Kidney epithelial cell (primary cell): ENCODE measurements around the gene OSCAR. TPM values are rescaled to one million over a fixed set of nuclear protein-coding genes. Genes with fewer than 3 reads are reported as not detected.

Source experiments
- DNase-seq: peaks from one replicate; pipeline ENCODE4 v3.0.0-alpha.2; 2010; ENCODE audit warnings: low read depth
- H3K27me3 ChIP-seq: 2 replicates; pipeline ENCODE4 v1.6.0; 2011; ENCODE audit warnings: low read length; ENCODE audit not compliant: control insufficient read depth, insufficient read depth
- H3K36me3 ChIP-seq: 2 replicates; pipeline ENCODE4 v1.5.1; 2011; ENCODE audit warnings: low read length; ENCODE audit not compliant: control insufficient read depth, insufficient read depth
- H3K4me3 ChIP-seq: 2 replicates; pipeline ENCODE4 v1.5.1; 2011; ENCODE audit warnings: low read depth, mild to moderate bottlenecking, control low read depth, low read length
- total RNA-seq: library from RNA; depleted of rRNA; stranded (reverse); fragments of >200 nt; gene quantifications from 2 replicates; pipeline ENCODE4 v1.2.3, GENCODE V29; 2015
- TF ChIP-seq, protein P1 (sequence below): IDR thresholded peaks from 2 replicates; pipeline ENCODE4 v1.5.1; 2011; ENCODE audit warnings: mild to moderate bottlenecking, moderate library complexity, low read length, control low read depth, inconsistent platforms; ENCODE audit not compliant: insufficient read depth, poor library complexity, severe bottlenecking

The OSCAR gene
- total RNA-seq, 1 donor from 2014 or later, result 22.9 TPM

DNA sequence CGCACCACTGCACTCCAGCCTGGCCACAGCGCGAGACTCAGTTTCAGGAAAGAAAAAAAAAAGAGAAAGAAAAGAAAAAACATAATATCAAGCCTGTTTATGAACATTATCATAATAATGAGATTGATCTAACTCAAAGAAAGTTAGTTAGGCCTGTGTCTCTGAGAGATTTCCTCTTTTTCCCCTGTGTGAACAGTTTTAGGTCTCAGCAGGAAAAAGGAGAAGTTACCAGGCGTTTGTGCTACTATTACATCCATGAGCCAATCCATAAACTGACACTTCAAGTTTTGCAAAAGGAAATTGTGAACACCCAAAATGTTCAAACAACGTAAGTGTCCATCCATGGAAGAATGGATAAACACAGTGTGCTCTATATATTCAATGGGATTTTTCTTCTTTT lies 23.3 kb downstream of the OSCAR start:
- TF ChIP-seq, protein P1, sequence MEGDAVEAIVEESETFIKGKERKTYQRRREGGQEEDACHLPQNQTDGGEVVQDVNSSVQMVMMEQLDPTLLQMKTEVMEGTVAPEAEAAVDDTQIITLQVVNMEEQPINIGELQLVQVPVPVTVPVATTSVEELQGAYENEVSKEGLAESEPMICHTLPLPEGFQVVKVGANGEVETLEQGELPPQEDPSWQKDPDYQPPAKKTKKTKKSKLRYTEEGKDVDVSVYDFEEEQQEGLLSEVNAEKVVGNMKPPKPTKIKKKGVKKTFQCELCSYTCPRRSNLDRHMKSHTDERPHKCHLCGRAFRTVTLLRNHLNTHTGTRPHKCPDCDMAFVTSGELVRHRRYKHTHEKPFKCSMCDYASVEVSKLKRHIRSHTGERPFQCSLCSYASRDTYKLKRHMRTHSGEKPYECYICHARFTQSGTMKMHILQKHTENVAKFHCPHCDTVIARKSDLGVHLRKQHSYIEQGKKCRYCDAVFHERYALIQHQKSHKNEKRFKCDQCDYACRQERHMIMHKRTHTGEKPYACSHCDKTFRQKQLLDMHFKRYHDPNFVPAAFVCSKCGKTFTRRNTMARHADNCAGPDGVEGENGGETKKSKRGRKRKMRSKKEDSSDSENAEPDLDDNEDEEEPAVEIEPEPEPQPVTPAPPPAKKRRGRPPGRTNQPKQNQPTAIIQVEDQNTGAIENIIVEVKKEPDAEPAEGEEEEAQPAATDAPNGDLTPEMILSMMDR, result no peak
- Histone ChIP-seq H3K4me3 (no peak overlapping the region), H3K36me3 (no peaks in the 10 kb centered on the region), H3K27me3 (no peaks in the 10 kb centered on the region)
- no peak for DNase-seq

DNA sequence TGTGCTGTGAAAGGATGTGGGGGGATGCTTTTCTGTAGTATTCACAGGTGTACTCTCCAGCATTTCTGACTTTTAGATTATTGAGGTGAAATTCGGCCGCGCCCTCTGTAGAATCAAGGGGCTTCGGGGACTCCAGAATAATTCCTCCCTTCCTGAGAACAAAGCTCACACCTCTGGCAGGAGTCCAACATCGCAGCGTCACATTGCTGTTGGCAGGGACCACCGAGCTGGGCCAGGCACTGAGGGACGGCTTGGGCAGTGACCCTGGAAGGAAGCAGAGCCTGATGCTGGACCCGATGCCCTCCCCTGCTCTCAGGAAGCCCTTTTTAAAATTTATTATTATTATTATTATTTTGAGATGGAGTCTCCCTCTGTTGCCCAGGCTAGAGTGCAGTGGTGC lies 25.8 kb downstream of the OSCAR start:
- Histone ChIP-seq H3K27me3 (no peaks in the 10 kb centered on the region), H3K36me3 (no peaks in the 10 kb centered on the region), H3K4me3 (no peak overlapping the region)
- DNase-seq, result no peak
- TF ChIP-seq, protein P1, result no peak

DNA sequence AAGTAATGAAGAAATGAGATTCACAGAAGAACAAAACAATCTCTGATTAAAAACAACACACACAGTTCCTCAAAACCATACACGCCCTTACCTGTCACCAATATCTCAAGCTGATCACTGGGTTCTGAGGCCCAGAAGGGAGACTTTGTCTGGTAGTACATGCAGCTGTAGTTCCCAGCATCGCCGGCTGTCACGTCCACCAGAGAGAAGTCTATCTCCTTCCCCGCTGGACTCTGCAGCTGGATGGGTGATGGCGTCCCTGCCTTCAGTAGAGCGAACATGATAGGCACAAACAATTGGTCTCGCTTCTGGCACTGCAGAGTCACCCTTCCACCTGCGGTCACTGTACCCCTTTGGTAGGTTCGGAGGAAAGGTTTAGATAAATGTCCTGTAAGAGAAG lies 26.8 kb downstream of the OSCAR start:
- Histone ChIP-seq H3K4me3 (no peak overlapping the region), H3K27me3 (no peaks in the 10 kb centered on the region), H3K36me3 (no peaks in the 10 kb centered on the region)
- DNase-seq, result no peak
- TF ChIP-seq, protein P1, result no peak

DNA sequence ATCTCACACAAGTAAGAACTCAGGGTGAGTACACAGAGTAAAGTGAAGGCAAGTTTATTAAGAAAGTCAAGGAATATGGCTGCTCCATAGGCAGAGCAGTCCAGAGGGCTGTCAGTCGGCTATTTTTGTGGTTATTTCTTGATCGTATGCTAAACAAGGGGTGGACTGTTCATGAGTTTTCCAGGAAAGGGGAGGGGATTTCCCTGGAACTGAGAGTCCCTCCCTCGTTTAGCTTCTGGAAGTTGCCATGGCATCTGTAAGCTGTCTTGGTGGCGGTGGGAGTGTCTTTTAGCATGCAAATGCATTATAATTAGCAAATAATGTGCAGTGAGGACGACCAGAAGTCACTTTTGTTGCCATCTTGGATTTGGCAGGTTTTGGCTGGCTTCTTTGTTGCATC lies 31.1 kb downstream of the OSCAR start:
- Histone ChIP-seq H3K4me3 (no peak overlapping the region), H3K27me3 (no peaks in the 10 kb centered on the region), H3K36me3 (no peaks in the 10 kb centered on the region)
- DNase-seq, result no peak
- TF ChIP-seq, protein P1, result no peak

DNA sequence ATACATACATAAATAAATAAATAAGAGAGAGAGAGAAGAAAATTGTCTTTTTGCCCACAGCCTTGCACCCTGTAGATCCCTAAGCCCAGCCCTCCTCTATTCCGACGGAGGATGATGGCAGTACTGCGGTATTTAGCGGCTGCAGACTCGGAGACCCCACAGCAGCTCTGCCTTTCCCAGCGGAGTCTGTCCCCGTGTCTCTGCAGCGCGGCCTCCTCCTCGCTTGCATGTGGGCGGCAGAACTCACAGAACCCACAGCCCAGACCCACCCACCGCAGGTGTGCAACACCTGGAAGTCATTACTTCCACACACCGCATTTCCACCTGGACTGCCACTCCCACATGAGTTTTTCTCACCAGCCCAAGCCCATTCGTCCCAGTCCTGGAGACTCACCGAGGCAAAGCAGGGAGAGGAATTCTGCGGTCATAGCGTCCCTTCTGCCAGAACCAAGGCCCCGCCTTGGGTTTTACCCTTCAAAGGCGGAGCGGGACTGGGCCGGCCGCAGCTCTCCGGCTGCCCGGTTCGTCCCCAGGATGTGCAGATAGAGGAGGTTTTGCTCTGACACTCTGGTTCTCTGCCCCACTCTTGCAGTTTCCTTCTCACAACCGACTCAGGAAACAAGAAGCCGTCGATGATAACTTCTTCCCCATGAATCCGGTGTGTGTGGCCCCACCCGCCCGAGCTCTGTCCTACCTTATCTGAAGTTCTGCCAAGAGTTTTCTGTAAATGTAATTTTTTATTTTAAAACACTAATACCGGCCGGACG lies 37.1 kb downstream of the OSCAR start, which contains the start of gene VSTM1:
TSS of gene VSTM1 (minus strand) at position 548 of the 767 bp plus-strand sequence. CDS start at position 428, 120 bp downstream.
- H3K4me3 ChIP-seq, result no peak within 1 kb of the TSS
- no peaks in the 10 kb centered on the region for H3K27me3 ChIP-seq
- TF ChIP-seq, protein P1, result no peak
- DNase-seq, result no peak
- H3K36me3 ChIP-seq, result no peaks in the 10 kb centered on the region

DNA sequence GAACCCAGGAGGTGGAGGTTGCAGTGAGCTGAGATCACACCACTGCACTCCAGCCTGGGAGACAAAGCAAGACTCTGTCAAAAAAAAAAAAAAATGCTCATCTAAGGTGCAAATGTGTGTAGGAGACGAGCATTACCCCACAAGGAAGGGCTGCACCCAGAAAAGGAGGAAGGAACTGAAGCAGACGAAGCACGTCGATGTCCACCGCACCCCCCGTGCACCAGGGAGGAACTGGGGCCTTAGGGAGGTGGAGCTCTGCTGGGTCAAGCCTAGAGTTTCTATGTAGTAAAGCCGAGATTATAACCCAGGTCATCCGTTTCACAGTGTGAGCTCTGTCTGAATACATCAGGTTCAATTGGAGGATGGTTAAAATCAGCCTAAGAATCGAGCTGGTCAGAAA lies 38.0 kb downstream of the OSCAR start:
- no peak for DNase-seq
- TF ChIP-seq, protein P1, result no peak
- H3K4me3 ChIP-seq, result no peak overlapping the region
- no peaks in the 10 kb centered on the region for H3K36me3 ChIP-seq
- H3K27me3 ChIP-seq, result no peaks in the 10 kb centered on the region
